GDM1 (cell line): Measurements from ENCODE around the gene BGLAP.
A peak's percentile ranks its signal among the peaks of the same experiment; 100 is the strongest.
"Not testable (repeated sequence)": the region's sequence is repeated elsewhere in the genome, so short reads cannot be mapped to it uniquely, and the experiment has no call there.

Experiments
- DNase-seq: peaks from one replicate; lab custom pipeline; 2025; lab: John Stamatoyannopoulos, UW

The BGLAP gene

GRCh38 chr1:156241926-156242325, at the start of gene BGLAP:
Gene BGLAP, plus strand, starts transcription at chr1:156242184. Its CDS starts 48 bp downstream, at chr1:156242232.
- peak; percentile 37 for DNase-seq

DNA sequence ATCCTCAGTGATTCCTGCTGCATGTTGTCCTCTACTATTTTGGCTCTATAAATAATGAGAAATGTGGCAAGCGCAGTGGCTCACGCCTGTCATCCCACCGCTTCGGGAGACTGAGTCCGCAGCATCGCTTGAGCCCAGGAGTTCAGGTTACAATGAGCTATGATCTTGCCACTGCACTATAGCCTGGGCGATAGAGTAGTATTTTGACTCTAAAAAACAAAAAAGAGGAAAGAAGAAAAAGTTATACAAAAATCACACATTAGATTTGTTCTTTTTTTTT, 48.8 kb upstream of the BGLAP start:
- DNase-seq: no peak

DNA sequence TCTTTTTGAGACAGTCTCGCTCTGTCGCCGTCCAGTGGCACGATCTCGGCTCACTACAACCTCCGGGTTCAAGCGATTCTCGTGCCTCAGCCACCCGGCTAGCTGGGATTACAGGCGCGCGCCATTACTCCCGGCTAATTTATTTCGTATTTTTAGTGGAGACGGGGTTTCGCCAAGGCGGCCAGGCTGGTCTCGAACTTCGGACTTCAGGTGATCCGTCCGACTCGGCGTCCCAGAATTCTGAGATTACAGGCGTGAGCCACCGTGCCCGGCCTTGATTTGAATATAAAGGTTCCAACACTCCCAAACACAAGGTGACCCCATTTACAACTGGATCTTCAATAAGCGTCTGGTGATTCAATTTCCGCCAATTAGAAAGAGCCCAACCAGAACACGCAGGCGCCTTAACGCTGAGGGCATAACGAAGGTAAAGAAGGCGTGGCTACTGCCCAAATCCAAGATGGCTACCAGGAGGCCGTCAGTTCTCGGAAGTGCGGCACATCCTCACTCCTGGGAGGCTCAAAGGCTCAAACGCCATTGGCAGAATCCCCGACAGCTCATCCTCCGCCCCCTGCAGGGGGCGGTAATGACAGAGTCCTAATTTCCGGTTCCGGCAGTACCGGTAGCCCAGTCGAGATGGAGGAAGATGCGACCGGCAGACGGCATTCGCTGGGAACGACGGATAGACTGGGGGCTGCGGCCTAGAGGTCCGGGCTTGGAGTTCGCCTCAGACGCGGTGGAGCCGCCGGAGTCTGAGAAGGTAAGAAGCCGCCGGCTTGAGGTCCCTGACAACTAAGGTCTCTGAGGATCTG, 48.3 kb upstream of the BGLAP start, which contains the start of gene SLC25A44:
Gene SLC25A44 (plus strand): TSS at position 617 of the 812 bp plus-strand sequence. CDS start 5,744 bp downstream, outside the sequence.
- peak; percentile 98 for DNase-seq

DNA sequence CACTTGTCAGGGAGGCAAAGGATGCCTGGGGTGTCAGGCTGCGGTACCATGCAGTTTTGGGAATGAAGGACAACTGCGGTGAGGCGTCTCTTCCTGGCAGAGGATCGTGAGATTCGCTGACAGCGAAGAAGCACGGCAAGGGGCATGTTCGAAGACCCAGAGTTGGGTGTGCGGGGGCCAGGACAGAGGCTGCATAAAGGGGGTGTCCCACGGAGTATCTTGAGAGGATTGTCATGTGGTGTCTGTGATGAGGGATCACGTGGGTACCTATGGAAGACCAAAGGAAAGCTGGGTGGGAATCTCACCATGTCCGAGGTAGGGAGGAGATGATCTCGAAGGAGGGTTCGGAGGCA, 47.7 kb upstream of the BGLAP start:
- DNase-seq: no peak

- no peak for DNase-seq
Measured at GRCh38 chr1:156195853-156196252, 46.1 kb upstream of the BGLAP start.

DNA sequence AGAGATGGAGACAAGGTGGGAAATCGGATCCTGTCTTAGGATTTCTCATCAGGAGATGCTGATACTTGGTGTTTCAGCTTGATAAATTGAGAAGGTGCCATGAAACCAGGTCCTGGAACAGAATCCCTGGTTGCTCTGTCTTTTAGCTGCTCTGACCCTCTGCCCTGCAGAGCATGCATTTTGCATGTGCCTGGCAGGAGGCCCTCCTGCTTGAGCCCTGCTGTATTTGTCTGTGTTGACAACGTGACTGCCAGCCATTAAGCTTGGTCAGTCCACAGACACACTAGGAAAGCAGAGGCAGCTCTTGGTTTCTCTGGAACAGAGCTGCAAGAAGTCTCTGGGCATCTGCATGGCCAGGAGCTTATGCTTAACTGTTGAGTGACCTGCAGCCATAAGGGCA, 45.5 kb upstream of the BGLAP start:
- no peak for DNase-seq

- no peak for DNase-seq
Measured at GRCh38 chr1:156198831-156199349, 43.1 kb upstream of the BGLAP start.

DNA sequence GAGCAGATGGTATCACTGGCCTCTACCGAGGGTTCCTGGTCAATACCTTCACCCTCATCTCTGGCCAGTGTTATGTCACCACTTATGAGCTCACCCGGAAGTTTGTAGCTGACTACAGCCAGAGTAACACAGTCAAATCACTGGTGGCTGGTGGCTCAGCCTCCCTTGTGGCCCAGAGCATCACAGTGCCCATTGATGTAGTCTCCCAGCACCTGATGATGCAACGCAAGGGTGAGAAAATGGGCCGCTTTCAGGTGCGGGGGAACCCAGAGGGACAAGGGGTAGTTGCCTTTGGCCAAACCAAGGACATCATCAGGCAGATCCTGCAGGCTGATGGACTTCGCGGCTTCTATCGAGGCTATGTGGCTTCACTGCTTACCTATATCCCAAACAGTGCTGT, 41.9 kb upstream of the BGLAP start:
- no peak for DNase-seq

GRCh38 chr1:156203331-156203730, 38.7 kb upstream of the BGLAP start:
- no peak for DNase-seq

DNA sequence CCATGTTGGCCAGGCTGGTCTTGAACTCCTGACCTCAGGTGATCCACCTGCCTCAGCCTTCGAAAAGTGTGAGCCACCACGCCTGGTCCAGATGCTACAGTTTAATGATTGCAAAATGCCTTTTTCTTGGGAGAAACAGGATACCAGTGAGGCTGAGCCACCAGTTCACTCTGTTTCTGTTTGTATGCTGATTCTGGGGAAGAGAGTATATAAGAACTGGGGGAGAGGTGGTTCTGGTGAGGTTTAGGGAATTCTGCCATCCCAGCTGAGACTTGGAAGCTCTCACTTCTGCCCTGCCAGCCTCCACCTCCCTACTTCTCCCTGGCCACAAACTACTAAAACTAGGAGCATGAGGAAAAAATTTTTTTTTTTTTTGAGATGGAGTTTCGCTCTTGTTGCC, 37.3 kb upstream of the BGLAP start:
- no peak for DNase-seq

GRCh38 chr1:156211243-156211642, 30.7 kb upstream of the BGLAP start:
- DNase-seq: no peak

DNA sequence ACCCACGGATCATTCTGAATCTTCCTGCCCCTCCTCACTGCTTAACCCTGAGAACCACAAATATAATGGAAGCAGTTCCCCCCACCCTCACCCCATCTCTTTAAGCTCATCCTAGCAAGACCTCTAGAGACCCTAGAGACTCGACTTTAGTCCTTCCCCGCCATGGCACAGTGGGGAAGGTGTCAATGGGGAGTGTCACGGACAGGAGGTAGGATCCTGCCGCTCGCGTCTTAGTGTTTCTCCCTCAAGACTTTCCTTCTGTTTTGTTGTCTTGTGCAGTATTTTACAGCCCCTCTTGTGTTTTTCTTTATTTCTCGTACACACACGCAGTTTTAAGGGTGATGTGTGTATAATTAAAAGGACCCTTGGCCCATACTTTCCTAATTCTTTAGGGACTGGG, 29.9 kb upstream of the BGLAP start:
- no peak for DNase-seq

- DNase-seq: peak; percentile 91
Measured at GRCh38 chr1:156212833-156213643, 28.9 kb upstream of the BGLAP start, which contains the start of gene PMF1. Gene PMF1, plus strand, starts transcription at chr1:156213007. Its CDS starts 9 bp downstream, at chr1:156213016.

- DNase-seq: no peak
Measured at GRCh38 chr1:156213644-156213966, 28.4 kb upstream of the BGLAP start.

GRCh38 chr1:156214024-156214748, 27.8 kb upstream of the BGLAP start:
- DNase-seq: no peak

DNA sequence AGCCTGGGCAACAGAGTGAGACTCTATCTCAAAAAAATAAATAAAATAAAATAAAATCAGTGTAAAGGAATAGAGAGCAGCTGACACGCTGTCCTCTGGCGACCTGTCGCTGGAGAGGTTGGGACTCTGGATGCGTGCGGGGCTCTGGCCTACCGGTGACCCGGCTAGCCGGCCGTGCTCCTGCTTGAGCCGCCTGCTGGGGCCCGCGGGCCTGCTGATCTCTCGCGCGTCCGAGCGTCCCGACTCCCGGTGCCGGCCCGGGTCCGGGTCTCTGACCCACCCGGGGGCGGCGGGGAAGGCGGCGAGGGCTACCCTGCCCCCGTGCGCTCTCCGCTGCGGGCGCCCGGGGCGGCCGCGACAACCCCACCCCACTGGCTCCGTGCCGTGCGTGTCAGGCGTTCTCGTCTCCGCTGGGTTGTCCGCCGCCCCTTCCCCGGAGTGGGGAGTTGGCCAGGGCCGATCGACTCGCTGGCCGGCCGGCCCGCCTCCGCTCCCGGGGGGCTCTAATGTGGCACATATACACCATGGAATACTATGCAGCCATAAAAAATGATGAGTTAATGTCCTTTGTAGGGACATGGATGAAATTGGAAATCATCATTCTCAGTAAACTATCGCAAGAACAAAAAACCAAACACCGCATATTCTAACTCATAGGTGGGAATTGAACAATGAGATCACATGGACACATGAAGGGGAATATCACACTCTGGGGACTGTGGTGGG, 25.5 kb upstream of the BGLAP start:
- DNase-seq: not testable (repeated sequence)

DNA sequence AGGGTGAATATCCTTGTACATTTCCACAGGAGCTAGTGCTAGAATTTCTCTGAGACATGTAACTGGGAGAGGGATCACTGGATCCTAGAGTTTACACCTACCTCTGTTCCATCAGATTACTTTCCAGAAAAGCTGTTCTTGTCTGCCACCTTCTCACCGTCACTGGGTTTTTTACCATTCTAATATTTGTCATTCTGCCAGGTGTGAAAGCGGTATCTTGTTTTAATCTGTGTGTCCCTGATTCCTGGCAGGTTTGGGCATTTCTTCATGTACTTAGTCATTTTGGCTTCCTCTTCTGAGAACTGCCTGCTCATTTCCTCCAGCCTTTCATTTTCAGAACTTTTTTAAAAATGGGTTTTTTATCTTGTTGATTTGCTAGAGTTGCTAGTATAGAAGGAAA, 24.1 kb upstream of the BGLAP start:
- DNase-seq: no peak

DNA sequence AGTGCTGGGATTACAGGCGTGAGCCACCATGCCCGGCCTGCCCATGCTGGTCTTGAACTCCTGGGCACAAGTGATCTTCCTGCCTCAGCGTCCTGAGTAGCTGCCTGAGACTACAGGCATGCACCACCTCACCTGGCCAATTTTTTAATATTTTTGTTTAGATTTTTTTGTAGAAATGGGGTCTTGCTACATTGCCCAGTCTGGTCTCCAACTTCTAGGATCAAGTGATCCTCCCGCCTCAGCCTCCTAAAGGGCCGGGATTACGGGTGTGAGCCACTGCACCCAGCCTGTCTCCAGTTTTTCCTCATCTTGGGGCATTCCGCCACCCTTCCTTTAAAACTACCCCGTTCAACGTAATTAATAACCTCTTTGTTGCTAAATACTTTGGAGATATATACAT, 21.8 kb upstream of the BGLAP start:
- no peak for DNase-seq

GRCh38 chr1:156221986-156222692, 19.8 kb upstream of the BGLAP start:
- no peak for DNase-seq

DNA sequence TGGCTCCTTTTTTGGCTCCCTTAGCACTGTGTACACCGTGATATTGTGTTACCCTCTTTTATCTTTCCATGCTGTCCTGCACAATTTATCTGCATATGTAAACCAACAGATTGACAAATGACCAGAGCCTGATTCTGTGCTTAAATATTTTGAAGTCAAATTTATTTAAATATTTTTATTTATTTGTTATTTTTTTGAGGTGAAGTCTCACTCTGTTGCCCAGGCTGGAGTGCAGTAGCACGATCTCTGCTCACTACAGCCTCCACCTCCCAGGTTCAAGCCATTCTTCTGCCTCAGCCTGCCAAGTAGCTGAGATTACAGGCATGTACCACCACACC, 16.3 kb upstream of the BGLAP start:
- DNase-seq: no peak

DNA sequence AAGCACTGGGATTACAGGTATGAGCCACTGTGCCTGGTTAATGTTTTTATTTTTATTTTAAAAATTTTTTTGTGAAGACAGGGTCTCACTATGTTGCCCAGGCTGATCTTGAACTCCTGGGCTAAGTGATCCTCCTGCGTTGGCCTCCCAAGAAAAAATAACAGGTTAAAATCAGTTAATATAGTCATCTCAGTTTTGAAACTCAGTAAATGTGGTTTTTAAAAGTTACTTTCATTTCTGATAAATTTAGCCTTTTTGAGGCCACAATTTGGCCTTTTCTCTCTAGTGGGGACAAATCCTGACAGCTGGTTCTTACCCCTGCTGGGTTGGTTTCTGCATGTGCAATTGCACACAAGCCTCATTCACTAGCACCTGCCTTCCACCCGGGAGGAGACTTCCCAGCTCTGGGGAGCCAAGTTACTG, 15.9 kb upstream of the BGLAP start:
- no peak for DNase-seq
